Astrocyte of the spinal cord (primary cell): Measurements from ENCODE around the gene SOX1.

ENCODE experiments used
- DNase-seq: peaks from one replicate; pipeline ENCODE4 v3.0.0; 2011; ENCODE audit warnings: low read depth, low spot score
- H3K4me3 ChIP-seq: 2 replicates; pipeline ENCODE4 v1.5.1; 2011; ENCODE audit warnings: low read depth, mild to moderate bottlenecking, low read length, moderate library complexity
- in situ Hi-C: cut with HindIII; loops from 2 replicates; pipeline ENCODE4 v1.10.0; 2017; ENCODE audit warnings: low sequenced_read_pairs
- TF ChIP-seq, protein P1 (sequence below): IDR thresholded peaks from 2 replicates; pipeline ENCODE4 v1.5.1; 2012; ENCODE audit warnings: low read depth, mild to moderate bottlenecking, low read length, inconsistent platforms

The SOX1 gene

GRCh38 chr13:112067116-112067741 lies at the start of gene SOX1:
SOX1 (plus strand) TSS chr13:112067149; CDS start chr13:112067659, 510 bp downstream.
- in situ Hi-C loops, result no loop called here
- H3K4me3 ChIP-seq, result peak within 1 kb of the TSS; percentile 20
- DNase-seq, result peak; percentile 15

GRCh38 chr13:112024577-112024976 lies 42.4 kb upstream of the SOX1 start:
- in situ Hi-C loops, result no loop called here
- TF ChIP-seq, protein P1, sequence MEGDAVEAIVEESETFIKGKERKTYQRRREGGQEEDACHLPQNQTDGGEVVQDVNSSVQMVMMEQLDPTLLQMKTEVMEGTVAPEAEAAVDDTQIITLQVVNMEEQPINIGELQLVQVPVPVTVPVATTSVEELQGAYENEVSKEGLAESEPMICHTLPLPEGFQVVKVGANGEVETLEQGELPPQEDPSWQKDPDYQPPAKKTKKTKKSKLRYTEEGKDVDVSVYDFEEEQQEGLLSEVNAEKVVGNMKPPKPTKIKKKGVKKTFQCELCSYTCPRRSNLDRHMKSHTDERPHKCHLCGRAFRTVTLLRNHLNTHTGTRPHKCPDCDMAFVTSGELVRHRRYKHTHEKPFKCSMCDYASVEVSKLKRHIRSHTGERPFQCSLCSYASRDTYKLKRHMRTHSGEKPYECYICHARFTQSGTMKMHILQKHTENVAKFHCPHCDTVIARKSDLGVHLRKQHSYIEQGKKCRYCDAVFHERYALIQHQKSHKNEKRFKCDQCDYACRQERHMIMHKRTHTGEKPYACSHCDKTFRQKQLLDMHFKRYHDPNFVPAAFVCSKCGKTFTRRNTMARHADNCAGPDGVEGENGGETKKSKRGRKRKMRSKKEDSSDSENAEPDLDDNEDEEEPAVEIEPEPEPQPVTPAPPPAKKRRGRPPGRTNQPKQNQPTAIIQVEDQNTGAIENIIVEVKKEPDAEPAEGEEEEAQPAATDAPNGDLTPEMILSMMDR, result no peak
- H3K4me3 ChIP-seq, result no peak overlapping the region
- no peak for DNase-seq

More at GRCh38 chr13:112067116-112067741, at the start of gene SOX1:
- TF ChIP-seq, protein P1, result no peak

- no peak for DNase-seq
- TF ChIP-seq, protein P1, result no peak
- in situ Hi-C loops, result no loop called here
- no peak overlapping the region for H3K4me3 ChIP-seq
These were observed 39.7 kb upstream of the SOX1 start for GRCh38 chr13:112027250-112027649.

DNA sequence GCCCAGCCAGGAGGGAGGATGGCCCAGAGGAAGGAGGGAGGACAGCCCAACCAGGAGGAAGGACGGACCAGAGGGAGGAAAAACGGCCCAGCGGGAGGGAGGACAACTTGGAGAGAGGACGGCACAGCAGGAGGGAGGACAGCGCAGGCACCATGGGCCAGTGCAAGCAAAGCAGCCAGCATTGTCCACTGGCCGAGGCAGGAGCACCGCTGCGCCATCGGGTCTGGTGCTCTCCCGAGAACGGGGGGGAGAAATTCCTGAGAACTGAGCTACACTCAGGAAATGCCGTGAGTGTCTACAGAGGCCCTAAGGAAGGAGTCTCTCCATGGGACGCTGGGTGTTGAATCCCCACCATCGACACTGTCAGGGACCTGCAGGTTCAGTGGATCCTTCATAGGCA lies 38.5 kb upstream of the SOX1 start:
- in situ Hi-C loops, result no loop called here
- no peak overlapping the region for H3K4me3 ChIP-seq
- TF ChIP-seq, protein P1, result no peak
- DNase-seq, result no peak

GRCh38 chr13:112029143-112029542 lies 37.8 kb upstream of the SOX1 start:
- no peak overlapping the region for H3K4me3 ChIP-seq
- DNase-seq, result no peak
- in situ Hi-C loops, result no loop called here
- TF ChIP-seq, protein P1, result no peak

DNA sequence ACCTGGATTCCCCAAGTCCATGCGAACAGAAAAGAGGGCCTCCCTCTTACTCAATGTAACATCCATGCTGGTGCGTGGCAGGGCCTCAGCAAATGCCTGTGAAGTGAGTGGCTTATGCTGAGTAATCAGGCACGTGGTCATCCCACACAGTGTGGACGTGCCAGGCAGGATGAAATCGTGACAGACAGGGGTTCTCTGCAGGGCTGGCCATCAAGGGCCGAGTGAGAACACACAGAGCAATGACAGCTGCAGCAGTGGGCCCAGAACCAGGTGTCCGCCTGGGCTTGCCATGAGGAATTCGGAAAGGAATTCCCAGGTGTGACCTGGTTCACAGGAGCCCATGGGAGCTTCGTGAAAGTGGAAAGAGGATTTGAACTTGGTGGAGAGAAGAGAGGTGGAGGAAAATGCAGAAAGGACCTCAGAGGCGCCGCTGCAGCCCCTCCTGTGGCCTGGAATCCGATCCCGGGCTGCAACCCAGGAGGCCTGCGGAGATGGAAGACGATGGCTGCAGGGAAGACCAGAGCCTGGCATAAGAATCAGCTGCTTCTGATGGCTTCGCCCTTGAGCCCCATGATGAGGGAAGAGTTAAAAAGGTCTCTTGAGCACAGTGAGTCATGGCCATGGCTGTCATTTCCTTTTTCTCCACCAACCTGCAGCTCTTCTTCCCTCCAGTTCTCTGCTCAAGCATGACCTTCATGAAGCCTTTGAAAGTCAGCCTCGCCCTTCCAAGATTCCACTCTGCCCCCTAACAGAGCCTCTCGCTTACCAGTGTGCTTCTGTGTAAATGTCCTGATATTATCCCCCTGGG lies 34.6 kb upstream of the SOX1 start:
- in situ Hi-C loops, result no loop called here
- TF ChIP-seq, protein P1, result no peak
- DNase-seq, result no peak
- H3K4me3 ChIP-seq, result no peak overlapping the region
